Activated T-cell treated with anti-CD3 and anti-CD28 coated beads, Interleukin-2, amount 50 U/mL, for 24 hours (primary cell): Measurements from ENCODE around the gene GRIN2B.

Experiments
- DNase-seq: peaks from one replicate; pipeline ENCODE4 v3.0.0-alpha.2; 2020
- H3K27ac Mint-ChIP-seq: 2 replicates; pipeline ENCODE4 v1.8.0; 2020; ENCODE audit warnings: mild to moderate bottlenecking, mixed read lengths
- H3K27me3 Mint-ChIP-seq: 2 replicates; pipeline ENCODE4 v1.8.0; 2020; ENCODE audit warnings: mixed read lengths
- H3K36me3 Mint-ChIP-seq: 2 replicates; pipeline ENCODE4 v1.8.0; 2020; ENCODE audit warnings: low read depth, mixed read lengths
- H3K4me1 Mint-ChIP-seq: 2 replicates; pipeline ENCODE4 v1.8.0; 2020; ENCODE audit warnings: low read depth, mixed read lengths
- H3K4me3 Mint-ChIP-seq: 2 replicates; pipeline ENCODE4 v1.8.0; 2020; ENCODE audit warnings: mild to moderate bottlenecking, moderate library complexity, mixed read lengths
- H3K9me3 Mint-ChIP-seq: 2 replicates; pipeline ENCODE4 v1.8.0; 2020; ENCODE audit warnings: mixed read lengths

GRIN2B gene

DNA sequence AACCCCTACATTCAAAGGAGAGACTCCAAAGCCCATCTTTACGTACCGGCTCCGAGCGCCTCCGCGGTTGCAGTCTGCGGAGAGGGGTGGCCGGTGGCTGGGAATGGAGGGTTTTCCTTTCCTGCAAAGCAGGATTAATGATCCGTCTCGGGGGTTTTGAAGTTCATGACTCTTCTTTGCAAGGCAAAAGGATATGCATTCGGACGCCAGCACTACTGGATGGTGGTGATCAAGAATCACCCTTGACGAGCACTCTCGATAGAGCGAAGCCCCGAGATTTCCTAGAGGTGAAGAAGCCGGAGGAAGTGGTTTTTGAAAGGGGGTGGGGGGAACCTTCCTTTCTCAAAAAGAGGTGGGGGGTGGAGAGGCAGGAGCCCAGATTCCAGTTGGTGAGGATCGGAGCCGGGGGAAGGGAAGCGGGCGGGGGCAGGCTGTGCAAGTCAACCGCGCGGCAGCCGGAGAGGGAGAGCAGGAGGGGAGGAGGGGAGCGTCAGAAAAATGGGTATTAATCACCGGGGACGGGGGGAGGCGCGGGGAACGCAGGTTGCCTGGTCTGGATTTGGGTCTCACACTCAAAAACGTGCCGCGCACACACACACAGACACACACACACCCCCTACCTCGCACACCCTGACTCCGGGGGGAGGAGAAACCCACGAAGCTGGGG is at the start of gene GRIN2B:
GRIN2B (minus strand) TSS at position 307 of the 667 bp plus-strand sequence. CDS start 115,394 bp downstream, outside the sequence.
- no peaks in the 10 kb centered on the region for H3K36me3 Mint-ChIP-seq
- no peak within 1 kb of the TSS for H3K27ac Mint-ChIP-seq
- peaks cover 77% of the 10 kb centered on the region for H3K27me3 Mint-ChIP-seq
- no peak for DNase-seq
- H3K4me3 Mint-ChIP-seq: peak within 1 kb of the TSS; percentile 10
- H3K4me1 Mint-ChIP-seq: peaks cover 11% of the 10 kb centered on the region
- H3K9me3 Mint-ChIP-seq: no peaks in the 10 kb centered on the region

DNA sequence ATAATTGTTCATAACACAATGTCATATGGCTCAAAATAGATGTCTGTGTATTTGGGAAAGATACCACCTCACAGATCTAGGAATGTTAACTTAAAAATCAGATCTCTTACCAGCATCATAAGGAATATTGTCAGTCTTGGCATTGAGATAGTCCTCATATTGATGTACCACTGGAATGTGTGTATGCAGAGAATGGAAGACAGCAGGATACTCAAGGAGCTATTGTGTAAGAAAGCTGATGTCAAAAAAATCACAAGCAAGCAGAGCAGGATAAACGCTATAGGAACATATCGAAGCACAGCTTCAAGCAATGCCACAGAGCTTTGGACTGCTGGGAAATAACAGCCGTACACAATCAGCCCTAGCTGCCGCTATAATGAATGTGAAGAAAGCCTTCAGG is 45.1 kb upstream of the GRIN2B start:
- H3K4me1 Mint-ChIP-seq: no peaks in the 10 kb centered on the region
- no peaks in the 10 kb centered on the region for H3K9me3 Mint-ChIP-seq
- H3K4me3 Mint-ChIP-seq: no peak overlapping the region
- DNase-seq: no peak
- H3K27me3 Mint-ChIP-seq: peaks cover 5% of the 10 kb centered on the region
- no peaks in the 10 kb centered on the region for H3K36me3 Mint-ChIP-seq
- H3K27ac Mint-ChIP-seq: no peak overlapping the region

DNA sequence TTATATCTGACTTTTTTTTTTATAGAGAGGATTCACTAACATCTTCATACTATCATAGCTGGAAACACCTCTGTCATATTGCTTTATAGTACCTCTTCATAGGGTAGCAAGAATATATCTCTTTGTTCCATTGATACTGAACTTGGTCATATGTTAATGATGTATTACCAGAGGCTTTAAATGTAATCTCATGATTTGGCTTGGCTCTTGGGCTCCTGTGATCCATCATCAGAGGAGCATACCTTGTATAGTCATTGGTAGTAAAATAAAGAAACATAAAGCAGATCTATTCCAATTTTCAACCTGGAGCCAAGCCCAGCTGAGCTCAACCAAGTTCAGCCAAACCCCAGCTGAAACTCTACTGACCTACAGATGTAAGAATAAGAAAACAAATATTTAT is 43.2 kb upstream of the GRIN2B start:
- no peak for DNase-seq
- Mint-ChIP-seq H3K4me1 (no peaks in the 10 kb centered on the region), H3K27me3 (peaks cover 5% of the 10 kb centered on the region), H3K36me3 (no peaks in the 10 kb centered on the region), H3K9me3 (no peaks in the 10 kb centered on the region), H3K27ac (no peak overlapping the region), H3K4me3 (no peak overlapping the region)

DNA sequence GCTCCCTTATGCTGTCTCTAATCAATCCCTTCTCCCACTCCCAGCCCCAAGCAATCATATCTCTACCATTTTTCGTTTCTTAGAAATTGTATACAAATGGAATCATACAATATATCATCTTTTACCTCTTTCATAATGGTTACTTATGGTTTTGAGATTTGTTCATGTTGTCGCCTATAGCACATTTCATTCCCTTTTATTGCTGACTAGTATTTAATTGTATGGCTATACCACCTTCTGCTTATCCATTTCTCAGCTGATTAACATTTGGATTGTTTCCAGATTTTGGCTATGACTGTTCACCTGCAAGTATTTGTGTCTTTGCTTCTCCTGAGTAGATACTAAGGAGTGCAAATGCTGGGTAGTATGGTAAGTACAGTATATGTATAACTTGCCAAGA is 36.7 kb upstream of the GRIN2B start:
- Mint-ChIP-seq H3K27ac (no peak overlapping the region), H3K27me3 (no peaks in the 10 kb centered on the region), H3K4me1 (no peaks in the 10 kb centered on the region), H3K4me3 (no peak overlapping the region), H3K9me3 (no peaks in the 10 kb centered on the region), H3K36me3 (no peaks in the 10 kb centered on the region)
- DNase-seq: no peak

DNA sequence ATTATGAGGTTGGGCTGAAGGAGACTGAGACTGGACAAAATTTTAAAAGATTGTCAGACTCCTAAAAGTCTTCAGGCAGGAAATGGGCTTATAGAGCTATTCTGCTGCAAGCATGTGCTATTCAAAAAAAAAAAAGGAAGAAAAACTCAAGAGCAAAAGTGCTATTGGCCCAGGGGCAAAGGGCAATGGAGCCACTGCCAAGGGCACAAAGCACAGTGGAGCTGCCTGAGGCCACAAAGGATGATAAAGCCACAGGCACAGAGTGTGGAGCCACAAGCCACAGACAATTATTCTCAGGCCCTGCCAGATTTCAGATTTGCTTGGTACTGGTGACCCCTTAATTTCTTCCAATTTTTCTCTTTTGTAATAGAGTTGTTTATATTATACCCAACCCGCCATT is 29.6 kb upstream of the GRIN2B start:
- no peak overlapping the region for H3K4me3 Mint-ChIP-seq
- H3K36me3 Mint-ChIP-seq: no peaks in the 10 kb centered on the region
- no peaks in the 10 kb centered on the region for H3K9me3 Mint-ChIP-seq
- DNase-seq: no peak
- H3K4me1 Mint-ChIP-seq: no peaks in the 10 kb centered on the region
- H3K27ac Mint-ChIP-seq: no peak overlapping the region
- H3K27me3 Mint-ChIP-seq: peaks cover 6% of the 10 kb centered on the region

DNA sequence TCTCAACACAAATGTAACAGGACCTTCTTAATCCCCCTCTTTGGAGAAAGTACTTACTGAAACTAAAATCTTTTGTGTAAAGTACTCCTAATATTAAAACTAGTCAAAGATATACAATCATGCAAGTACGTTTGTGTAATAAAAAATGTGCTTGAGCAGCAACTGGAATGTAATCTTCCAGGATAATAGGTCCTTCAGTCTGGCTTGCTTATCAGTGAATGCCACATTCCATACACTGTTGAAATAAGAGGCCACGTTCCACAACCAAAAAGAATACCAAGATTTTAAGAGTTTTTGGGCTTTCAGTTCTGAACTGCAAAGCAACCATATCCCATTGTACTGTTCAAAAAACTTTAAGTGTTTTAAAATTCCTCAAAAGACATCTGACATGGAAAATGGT is 26.2 kb upstream of the GRIN2B start:
- Mint-ChIP-seq H3K36me3 (no peaks in the 10 kb centered on the region), H3K27me3 (peaks cover 6% of the 10 kb centered on the region), H3K27ac (no peak overlapping the region), H3K4me3 (no peak overlapping the region), H3K9me3 (peaks cover 10% of the 10 kb centered on the region), H3K4me1 (no peaks in the 10 kb centered on the region)
- no peak for DNase-seq

DNA sequence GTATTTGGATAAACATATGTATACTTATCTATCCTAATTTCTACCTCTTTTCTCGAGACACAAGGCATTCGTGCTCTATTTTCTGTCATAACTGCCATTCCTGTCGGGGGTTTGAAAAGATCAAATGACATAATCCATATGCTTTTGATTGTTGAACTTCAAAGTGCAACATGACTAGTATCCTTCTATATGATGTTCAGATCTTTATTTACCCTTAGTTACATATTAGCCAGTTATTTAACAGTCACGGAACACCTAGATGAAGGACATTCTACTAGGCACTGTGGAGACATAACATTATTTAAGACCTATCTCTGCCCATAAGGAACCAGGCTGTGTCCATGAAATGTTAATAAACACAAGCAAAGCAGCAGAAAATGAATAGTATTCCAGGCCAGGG is 11.2 kb upstream of the GRIN2B start:
- Mint-ChIP-seq H3K36me3 (no peaks in the 10 kb centered on the region), H3K27ac (no peak overlapping the region), H3K4me3 (no peak overlapping the region), H3K27me3 (peaks cover 5% of the 10 kb centered on the region), H3K9me3 (no peaks in the 10 kb centered on the region), H3K4me1 (no peaks in the 10 kb centered on the region)
- no peak for DNase-seq

DNA sequence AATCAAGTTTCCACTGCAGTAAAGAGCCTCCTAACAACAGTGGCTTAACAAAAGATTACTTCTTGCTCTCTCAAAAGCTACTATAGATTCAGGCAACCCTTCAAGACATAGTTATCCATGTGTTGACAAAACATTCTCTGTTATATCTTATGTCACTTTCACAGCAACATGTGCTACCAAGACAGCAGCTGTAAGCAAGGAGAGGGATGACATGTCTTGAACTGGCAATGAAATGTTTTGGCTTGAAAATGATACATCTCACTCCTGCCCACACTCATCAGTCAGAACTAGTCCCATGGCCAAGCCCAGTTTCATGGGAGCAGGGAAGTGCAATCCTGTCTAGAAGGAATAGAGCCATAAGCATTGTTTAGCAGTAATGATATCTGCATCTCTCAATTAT is 10.7 kb upstream of the GRIN2B start:
- Mint-ChIP-seq H3K27ac (no peak overlapping the region), H3K4me3 (no peak overlapping the region), H3K27me3 (peaks cover 5% of the 10 kb centered on the region), H3K36me3 (no peaks in the 10 kb centered on the region), H3K4me1 (no peaks in the 10 kb centered on the region), H3K9me3 (no peaks in the 10 kb centered on the region)
- DNase-seq: no peak

DNA sequence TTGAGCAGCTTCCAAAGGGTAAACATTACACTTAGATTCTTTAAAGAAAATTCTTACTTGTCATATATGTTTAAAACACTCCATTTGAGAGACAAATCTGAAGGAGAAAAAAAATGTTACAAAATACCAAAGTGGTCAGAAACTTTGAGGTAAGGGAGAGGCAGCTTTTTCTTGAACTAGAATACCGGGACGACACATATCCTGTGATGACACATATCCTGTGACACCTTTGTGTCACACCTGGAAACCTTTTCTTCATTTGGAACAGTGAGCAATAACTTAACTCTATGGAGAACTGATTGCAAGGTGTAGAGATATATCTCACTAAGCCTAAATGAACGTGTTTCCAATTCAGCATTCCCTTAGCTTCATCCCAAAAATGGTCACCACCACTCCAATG is 4.6 kb upstream of the GRIN2B start:
- H3K4me1 Mint-ChIP-seq: peaks cover 4% of the 10 kb centered on the region
- H3K27ac Mint-ChIP-seq: no peak overlapping the region
- no peak overlapping the region for H3K4me3 Mint-ChIP-seq
- no peak for DNase-seq
- no peaks in the 10 kb centered on the region for H3K9me3 Mint-ChIP-seq
- H3K27me3 Mint-ChIP-seq: peaks cover 39% of the 10 kb centered on the region
- no peaks in the 10 kb centered on the region for H3K36me3 Mint-ChIP-seq

DNA sequence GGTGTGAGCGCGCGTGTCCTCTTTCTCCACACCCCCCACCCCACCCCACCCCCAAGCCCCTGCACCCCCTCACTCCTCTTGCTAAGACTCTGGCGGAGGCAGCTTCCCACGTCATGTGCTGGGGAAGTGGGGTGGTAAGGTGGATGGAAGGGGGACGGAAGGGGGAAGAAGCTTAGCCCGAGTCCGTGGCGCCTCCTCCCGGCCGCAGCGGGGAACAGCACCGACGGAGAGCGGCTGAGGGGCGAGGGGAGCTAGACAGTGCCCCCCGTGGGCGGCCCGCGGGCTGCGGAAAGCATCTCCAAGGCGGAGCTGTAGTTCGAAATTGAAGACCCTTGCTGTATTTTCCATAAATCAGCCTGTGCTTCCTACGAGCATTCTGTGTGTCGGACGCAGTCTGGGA is 588 bp upstream of the GRIN2B start:
- Mint-ChIP-seq H3K4me3 (no peak overlapping the region), H3K9me3 (no peaks in the 10 kb centered on the region), H3K36me3 (no peaks in the 10 kb centered on the region), H3K4me1 (peaks cover 11% of the 10 kb centered on the region), H3K27me3 (peaks cover 73% of the 10 kb centered on the region), H3K27ac (no peak overlapping the region)
- peak; percentile 32 for DNase-seq

DNA sequence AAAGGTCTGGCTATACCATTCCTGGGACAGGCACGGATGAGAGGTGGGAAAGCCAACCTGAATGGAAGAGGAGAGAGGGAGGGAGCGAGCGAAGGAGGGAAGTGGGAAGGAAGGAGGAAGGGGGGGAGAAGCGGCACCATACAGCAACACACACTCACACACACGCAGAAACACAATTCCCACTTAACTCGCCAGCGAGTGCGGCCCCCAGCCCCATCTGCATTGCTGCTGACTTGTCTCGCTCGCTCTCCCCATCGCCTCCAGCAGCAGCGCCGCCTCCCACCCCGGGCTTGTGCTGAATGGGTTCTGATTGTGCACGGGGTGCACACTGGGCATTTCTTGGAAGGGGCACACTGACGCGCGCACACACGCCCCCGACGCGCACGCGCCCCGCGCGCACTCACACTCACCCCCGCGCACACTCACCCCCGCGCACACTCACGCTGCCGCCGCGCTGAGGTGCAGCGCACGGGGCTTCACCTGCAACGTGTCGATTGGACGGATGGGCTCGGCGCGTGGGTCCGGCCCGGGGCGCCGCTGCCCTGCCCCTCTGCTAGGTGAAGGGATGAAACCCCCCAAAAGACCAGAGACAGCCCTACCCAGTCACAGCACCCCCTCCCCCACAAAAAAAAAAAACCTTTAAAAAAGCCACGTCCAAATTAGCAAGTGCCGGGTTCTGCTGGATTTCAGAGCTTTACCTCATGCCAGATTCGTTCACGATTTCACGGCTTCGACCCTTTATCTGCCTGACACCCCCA is 685 bp downstream of the GRIN2B start:
- peaks cover 78% of the 10 kb centered on the region for H3K27me3 Mint-ChIP-seq
- H3K9me3 Mint-ChIP-seq: no peaks in the 10 kb centered on the region
- peaks cover 11% of the 10 kb centered on the region for H3K4me1 Mint-ChIP-seq
- DNase-seq: no peak
- H3K4me3 Mint-ChIP-seq: peak overlapping the region; percentile 10
- H3K36me3 Mint-ChIP-seq: no peaks in the 10 kb centered on the region
- no peak overlapping the region for H3K27ac Mint-ChIP-seq

DNA sequence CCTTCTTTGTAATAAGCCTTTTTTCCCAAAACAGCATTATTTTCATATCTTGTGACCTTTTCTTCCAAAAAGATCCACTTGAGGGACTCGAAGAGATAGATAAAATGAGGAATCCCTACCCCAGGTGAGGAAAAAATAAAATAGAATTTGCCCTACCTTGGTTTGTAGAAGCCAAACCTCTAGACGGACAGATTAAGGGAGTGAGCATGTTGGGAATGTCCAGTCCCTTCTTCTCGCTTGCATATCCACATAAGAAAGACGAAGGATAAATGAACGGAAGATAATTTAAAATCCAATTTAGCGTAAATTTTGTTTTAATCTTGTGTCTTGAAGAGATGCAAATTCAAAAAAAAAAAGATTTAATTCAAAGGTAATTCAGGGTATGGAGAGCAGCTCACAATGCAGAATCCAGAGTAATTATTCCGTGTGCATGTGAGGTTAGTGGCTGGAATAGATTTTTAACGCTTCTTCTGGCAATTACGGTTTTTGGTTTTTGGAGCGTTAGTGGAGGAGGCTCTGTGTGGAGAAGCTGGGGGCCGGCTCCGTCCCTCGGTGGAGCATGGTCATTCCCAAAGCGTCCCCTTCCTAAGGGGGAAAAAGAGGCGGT is 1.5 kb downstream of the GRIN2B start:
- Mint-ChIP-seq H3K36me3 (no peaks in the 10 kb centered on the region), H3K27ac (no peak overlapping the region), H3K4me1 (peaks cover 11% of the 10 kb centered on the region), H3K4me3 (no peak overlapping the region), H3K27me3 (peaks cover 82% of the 10 kb centered on the region), H3K9me3 (no peaks in the 10 kb centered on the region)
- DNase-seq: no peak

DNA sequence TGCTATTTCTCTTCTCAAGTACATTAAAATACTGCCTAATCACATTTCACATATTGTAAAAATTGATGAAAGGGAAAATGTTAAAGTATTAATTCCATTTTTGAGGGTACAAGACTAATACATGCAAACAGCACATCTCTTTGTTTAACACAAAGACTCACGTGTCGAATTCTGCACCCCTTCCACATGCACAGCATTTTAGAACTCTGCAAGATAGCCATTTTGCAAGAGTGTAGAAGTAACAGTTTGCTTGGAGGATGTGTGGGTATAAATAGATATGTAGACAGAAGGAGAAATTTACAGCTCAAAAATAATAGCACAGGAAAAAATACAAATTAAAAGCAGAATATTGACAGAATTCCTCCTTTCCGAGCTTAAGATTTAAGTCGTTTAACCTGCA is 2.5 kb downstream of the GRIN2B start:
- H3K27ac Mint-ChIP-seq: no peak overlapping the region
- H3K27me3 Mint-ChIP-seq: peaks cover 75% of the 10 kb centered on the region
- H3K9me3 Mint-ChIP-seq: no peaks in the 10 kb centered on the region
- no peak overlapping the region for H3K4me3 Mint-ChIP-seq
- no peak for DNase-seq
- no peaks in the 10 kb centered on the region for H3K36me3 Mint-ChIP-seq
- peaks cover 11% of the 10 kb centered on the region for H3K4me1 Mint-ChIP-seq

DNA sequence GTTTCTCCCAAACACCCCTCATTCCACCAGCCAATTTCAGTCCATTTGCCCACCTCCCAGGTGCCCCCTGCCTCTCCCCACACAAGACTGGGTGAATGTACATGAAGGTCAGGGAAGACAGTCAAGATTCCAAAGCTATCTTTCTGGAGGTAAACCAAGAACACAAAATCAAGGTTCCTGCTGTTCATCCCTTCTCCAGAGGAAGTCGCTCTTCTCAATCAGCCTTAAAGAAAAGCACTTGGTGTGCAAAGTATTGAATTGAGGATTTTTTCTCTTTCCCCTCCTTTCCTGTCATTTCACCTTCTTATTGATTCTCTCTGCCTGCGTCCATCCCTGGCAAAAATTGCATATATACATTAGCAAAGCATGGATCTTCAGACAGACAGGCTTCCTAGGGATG is 4.5 kb downstream of the GRIN2B start:
- no peak overlapping the region for H3K4me3 Mint-ChIP-seq
- H3K4me1 Mint-ChIP-seq: peaks cover 11% of the 10 kb centered on the region
- DNase-seq: no peak
- no peak overlapping the region for H3K27ac Mint-ChIP-seq
- no peaks in the 10 kb centered on the region for H3K9me3 Mint-ChIP-seq
- H3K27me3 Mint-ChIP-seq: peaks cover 62% of the 10 kb centered on the region
- H3K36me3 Mint-ChIP-seq: no peaks in the 10 kb centered on the region

DNA sequence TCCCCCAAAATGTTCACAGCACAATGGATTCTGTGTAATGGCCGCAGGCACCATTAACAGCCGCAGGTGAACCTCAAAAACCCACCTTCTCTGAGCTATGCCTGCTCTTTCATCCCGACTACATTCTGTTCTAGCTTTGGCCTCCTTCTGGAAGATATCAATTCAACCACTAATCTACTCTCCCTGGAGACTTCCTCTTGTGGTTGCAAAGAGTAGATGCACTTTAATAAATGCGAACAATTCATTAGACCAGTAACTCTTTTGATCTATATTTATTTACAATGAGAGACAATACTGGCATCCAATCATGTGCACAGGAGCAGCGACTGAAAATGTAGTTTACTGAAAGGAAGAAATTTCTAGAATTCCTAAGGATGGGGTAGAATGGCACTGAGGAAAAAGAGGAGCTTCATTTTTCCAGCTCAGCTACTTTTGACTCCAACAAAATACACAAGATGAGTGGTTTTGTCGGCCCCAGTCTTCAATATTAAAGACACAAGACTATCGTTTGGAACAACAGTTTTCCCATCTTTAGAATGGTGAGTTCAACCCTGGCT is 5.3 kb downstream of the GRIN2B start:
- Mint-ChIP-seq H3K4me1 (peaks cover 8% of the 10 kb centered on the region), H3K9me3 (no peaks in the 10 kb centered on the region), H3K4me3 (no peak overlapping the region), H3K36me3 (no peaks in the 10 kb centered on the region), H3K27me3 (peaks cover 59% of the 10 kb centered on the region), H3K27ac (no peak overlapping the region)
- DNase-seq: no peak
